ENCODE data around the gene ASIC5. TPM values are rescaled to one million over a fixed set of nuclear protein-coding genes. Genes with fewer than 3 reads are reported as not detected.

Gene ASIC5
- total RNA-seq, 1 donor from 2014 or later = not detected

DNA sequence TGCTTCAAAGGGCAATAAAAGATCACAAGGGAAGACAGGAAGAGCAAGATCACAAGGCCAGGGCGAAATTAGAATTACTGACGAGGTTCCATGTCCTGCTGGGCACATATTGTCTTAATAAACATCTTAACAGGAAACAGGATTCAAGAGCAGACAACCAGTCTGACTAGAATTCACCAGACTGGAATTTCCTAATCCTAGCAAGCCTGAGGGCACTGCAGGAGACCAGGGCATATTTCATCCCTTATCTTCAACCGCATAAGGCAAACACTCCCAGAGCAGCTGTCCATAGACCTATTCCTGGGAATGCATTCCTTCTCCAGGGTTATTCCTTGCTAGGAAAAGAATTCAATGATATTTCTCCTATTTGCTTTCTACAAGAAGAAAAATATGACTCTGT is 25.0 kb upstream of the ASIC5 start:
- H3K27ac Mint-ChIP-seq = no peak overlapping the region
- H3K4me3 Mint-ChIP-seq = no peak overlapping the region
- H3K4me1 Mint-ChIP-seq = no peaks in the 10 kb centered on the region
- DNase-seq = no peak
- H3K27me3 Mint-ChIP-seq = no peaks in the 10 kb centered on the region
- intact Hi-C loops (cut with micrococcal nuclease) = no loop called here
- H3K9me3 Mint-ChIP-seq = peaks cover 6% of the 10 kb centered on the region
- no peaks in the 10 kb centered on the region for H3K36me3 Mint-ChIP-seq (ENCODE audit: low read depth)

DNA sequence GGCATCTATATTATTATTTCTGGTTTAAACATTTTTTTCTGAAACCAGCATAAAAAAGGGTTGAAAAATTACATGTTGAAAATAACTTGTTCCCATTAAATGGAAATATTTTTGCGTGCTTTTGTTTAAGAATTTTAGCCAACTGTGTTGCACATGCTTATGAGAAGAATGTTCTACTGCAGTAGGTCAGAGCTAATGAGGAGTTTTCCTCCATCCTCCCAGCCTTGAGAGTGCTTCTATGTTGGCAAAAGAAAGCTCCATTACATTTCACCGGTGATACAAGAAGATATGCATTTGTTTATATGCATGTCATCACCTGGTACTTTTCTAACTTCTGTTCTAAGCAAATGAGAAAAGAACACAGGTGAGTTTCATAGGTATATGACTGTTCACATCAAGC is 23.9 kb upstream of the ASIC5 start:
- intact Hi-C loops (cut with micrococcal nuclease) = no loop called here
- H3K9me3 Mint-ChIP-seq = no peaks in the 10 kb centered on the region
- no peaks in the 10 kb centered on the region for H3K4me1 Mint-ChIP-seq
- no peak for DNase-seq
- H3K27me3 Mint-ChIP-seq = no peaks in the 10 kb centered on the region
- no peak overlapping the region for H3K4me3 Mint-ChIP-seq
- H3K36me3 Mint-ChIP-seq (ENCODE audit: low read depth) = no peaks in the 10 kb centered on the region
- H3K27ac Mint-ChIP-seq = no peak overlapping the region

DNA sequence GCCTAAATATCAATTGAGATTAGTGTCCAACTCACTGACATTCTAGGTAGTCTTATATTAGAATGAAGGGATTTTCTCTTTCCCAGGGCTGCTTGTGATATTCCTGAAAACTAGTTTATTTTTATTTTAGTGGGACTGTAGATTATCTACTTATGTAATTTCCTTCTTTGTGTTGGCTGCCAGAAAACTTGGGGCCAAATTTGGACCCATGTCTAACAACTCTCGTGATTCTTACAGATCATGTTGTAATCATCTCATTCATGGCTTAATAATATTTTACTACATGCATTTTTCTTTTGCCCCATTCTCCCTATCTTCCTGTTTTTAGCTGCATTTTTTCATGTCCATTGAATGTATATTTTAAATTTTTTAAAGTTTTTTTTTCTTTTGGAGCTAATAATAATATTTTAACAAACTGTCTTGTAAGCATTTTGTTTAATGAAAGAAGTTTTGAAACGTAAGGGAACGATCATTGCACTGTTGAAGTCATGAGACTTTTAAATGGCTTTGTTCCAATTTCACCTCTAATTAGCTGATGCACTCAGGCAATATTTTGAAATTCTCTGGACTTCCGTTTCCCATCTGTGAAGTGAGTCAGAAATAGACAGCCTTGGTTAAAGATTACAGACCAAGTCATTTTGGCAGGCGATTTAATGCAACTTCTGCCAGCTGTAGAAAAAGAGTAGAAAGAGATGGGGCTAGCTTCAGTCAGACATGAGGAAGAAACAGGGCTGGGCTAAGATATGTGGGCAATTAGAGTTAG is 23.1 kb upstream of the ASIC5 start:
- intact Hi-C loops (cut with micrococcal nuclease) = no loop called here
- Mint-ChIP-seq H3K4me1 (no peaks in the 10 kb centered on the region), H3K27me3 (no peaks in the 10 kb centered on the region), H3K27ac (no peak overlapping the region), H3K36me3 (ENCODE audit: low read depth) (no peaks in the 10 kb centered on the region), H3K9me3 (no peaks in the 10 kb centered on the region), H3K4me3 (no peak overlapping the region)
- DNase-seq = no peak

DNA sequence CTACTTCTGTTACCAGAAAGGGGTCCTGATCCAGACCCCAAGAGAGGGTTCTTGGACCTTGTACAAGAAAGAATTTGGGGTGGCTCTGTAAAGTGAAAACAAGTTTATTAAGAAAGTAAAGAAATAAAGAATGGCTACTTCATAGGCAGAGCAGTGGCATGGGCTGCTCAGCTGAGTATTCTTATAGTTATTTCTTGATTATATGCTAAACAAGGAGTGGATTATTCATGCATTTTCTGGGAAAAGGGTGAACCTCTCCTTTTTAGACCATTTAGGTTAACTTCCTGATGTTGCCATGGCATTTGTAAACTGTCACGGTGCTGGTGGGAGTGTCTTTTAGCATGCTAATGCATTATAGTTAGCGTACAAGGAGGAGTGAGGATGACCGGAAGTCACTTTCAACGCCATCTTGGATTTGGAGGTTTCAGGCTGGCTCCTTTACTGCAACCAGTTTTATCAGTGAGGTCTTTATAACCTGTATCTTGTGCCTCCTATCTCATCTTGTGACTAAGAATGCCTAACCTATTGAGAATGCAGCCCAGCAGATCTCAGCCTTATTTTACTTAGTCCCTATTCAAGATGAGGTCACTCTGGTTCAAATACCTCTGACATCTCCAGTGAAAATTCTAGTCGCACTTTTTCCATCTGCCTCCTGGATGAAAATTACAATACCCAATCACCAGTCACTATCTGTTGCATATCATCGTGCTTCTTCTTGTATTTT is 21.9 kb upstream of the ASIC5 start:
- no peaks in the 10 kb centered on the region for H3K27me3 Mint-ChIP-seq
- intact Hi-C loops (cut with micrococcal nuclease) = no loop called here
- no peaks in the 10 kb centered on the region for H3K4me1 Mint-ChIP-seq
- H3K4me3 Mint-ChIP-seq = no peak overlapping the region
- H3K36me3 Mint-ChIP-seq (ENCODE audit: low read depth) = no peaks in the 10 kb centered on the region
- no peaks in the 10 kb centered on the region for H3K9me3 Mint-ChIP-seq
- no peak overlapping the region for H3K27ac Mint-ChIP-seq
- no peak for DNase-seq

DNA sequence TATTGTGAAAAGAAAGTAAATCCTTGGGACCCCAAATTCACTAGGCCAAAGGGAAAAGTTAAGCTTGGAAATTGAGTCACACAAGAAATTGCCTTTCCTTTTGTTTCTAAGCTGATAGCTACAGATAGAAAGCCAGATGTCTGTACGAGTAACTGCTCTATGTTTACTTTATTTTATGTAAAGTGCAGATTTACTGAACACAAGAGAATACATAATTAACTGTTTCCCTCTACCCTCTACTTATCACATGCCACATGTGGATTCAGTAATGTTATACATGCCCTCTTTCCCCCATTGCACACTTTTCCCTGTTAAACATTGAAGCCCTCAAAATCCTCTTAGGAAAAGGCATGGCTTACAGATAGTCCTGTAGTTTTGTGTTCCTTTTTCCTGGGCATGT is 21.0 kb upstream of the ASIC5 start:
- intact Hi-C loops (cut with micrococcal nuclease) = no loop called here
- no peak overlapping the region for H3K4me3 Mint-ChIP-seq
- H3K27me3 Mint-ChIP-seq = no peaks in the 10 kb centered on the region
- no peak overlapping the region for H3K27ac Mint-ChIP-seq
- H3K9me3 Mint-ChIP-seq = no peaks in the 10 kb centered on the region
- no peaks in the 10 kb centered on the region for H3K4me1 Mint-ChIP-seq
- DNase-seq = no peak
- H3K36me3 Mint-ChIP-seq (ENCODE audit: low read depth) = no peaks in the 10 kb centered on the region

DNA sequence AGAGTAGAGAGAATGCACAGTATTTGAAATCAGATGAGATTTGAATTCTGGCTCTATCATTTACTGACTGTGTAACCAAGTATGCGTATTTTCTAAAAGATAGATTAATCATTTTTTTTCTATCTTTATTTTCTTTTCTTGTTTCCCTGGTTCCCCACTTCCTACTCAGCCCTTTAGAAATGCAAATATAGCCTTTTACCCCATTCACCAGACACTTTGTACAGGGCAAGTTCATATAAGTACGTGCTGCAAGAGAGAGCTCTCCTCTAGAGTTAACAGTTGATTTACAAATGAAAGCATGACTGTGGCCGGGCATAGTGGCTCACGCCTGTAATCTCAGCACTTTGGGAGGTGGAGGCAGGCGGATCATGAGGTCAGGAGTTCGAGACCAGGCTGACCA is 19.6 kb upstream of the ASIC5 start:
- Mint-ChIP-seq H3K4me3 (no peak overlapping the region), H3K27me3 (no peaks in the 10 kb centered on the region), H3K27ac (no peak overlapping the region), H3K4me1 (no peaks in the 10 kb centered on the region), H3K36me3 (ENCODE audit: low read depth) (no peaks in the 10 kb centered on the region), H3K9me3 (no peaks in the 10 kb centered on the region)
- DNase-seq = no peak
- intact Hi-C loops (cut with micrococcal nuclease) = no loop called here

DNA sequence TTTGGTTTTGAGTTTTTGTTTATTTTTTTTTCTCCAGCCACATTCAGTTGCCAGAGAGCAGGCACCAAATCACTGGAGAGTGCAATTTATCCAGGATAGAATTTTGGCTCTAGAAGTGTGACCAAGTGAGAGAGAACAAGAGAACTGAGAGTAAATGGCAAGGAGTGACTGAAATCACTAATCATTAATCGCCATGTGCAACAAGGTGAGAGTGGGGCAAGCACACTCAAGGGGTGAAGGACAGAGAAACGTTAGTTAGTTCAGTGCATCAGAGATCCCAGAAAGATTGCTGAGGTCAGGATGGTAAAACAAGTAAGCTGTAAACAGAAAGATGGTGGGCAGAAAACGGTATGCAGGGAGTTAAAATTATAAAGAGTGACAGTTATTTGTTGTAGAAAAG is 17.8 kb upstream of the ASIC5 start:
- Mint-ChIP-seq H3K4me3 (no peak overlapping the region), H3K4me1 (no peaks in the 10 kb centered on the region), H3K36me3 (ENCODE audit: low read depth) (no peaks in the 10 kb centered on the region), H3K27me3 (no peaks in the 10 kb centered on the region), H3K27ac (no peak overlapping the region), H3K9me3 (no peaks in the 10 kb centered on the region)
- DNase-seq = no peak
- intact Hi-C loops (cut with micrococcal nuclease) = no loop called here

DNA sequence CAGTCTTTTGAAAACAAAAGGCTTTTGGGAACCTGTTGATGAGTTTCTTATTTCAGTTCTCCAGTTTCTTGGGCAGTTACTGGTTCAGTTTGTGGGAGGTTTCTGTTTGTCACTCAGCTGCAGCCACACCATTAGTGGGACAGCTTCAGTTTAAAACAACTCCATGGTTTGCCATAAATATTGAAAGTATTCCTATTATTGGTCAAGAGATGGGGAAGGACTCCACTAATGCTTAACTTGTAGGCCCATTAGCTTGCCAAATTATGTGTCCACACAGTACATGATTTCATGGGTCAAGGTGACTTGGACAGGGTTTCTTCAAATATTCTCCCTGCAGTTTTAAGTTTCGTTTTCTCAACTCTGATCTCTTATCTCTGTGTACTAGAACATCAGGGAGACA is 15.5 kb upstream of the ASIC5 start:
- no peak overlapping the region for H3K4me3 Mint-ChIP-seq
- H3K27me3 Mint-ChIP-seq = no peaks in the 10 kb centered on the region
- no peaks in the 10 kb centered on the region for H3K36me3 Mint-ChIP-seq (ENCODE audit: low read depth)
- no peak overlapping the region for H3K27ac Mint-ChIP-seq
- no peak for DNase-seq
- no peaks in the 10 kb centered on the region for H3K4me1 Mint-ChIP-seq
- intact Hi-C loops (cut with micrococcal nuclease) = no loop called here
- no peaks in the 10 kb centered on the region for H3K9me3 Mint-ChIP-seq

DNA sequence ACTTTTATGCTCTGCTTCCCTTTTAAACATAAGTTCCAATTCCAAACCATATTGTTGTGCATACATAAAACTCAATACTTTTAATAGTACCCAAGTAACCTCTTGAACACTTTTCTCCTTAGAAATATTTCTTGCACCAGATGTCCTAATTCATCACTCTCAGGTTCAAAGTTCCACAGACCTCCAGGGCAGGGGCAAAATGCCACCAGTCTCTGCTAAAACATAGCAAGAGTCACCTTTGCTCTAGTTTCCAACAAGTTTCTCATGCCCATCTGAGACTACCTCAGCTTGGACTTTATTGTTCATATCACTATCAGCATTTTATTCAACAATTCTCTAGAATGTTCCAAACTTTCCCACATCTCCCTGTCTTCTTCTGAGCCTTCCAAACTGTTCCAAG is 13.7 kb upstream of the ASIC5 start:
- intact Hi-C loops (cut with micrococcal nuclease) = no loop called here
- Mint-ChIP-seq H3K4me1 (no peaks in the 10 kb centered on the region), H3K9me3 (no peaks in the 10 kb centered on the region), H3K27me3 (no peaks in the 10 kb centered on the region), H3K36me3 (ENCODE audit: low read depth) (no peaks in the 10 kb centered on the region), H3K4me3 (no peak overlapping the region), H3K27ac (no peak overlapping the region)
- no peak for DNase-seq

DNA sequence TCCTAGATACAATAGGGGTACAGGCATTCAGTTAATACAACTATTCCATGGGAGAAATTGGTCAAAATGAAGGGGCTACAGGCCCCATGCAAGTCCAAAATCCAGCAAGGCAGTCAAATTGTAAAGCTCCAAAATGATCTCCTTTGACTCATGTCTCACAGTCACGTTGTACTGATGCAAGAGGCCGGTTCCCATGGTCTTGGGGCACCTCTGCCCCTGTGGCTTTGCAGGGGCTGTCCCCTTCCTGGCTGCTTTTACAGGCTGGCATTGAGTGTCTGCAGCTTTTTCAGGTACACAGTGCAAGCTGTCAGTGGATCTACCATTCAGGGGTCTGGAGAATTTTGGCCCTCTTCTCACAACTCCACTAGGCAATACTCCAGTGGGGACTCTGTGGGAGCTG is 12.5 kb upstream of the ASIC5 start:
- DNase-seq = no peak
- Mint-ChIP-seq H3K27ac (no peak overlapping the region), H3K4me1 (no peaks in the 10 kb centered on the region), H3K4me3 (no peak overlapping the region), H3K9me3 (no peaks in the 10 kb centered on the region), H3K36me3 (ENCODE audit: low read depth) (no peaks in the 10 kb centered on the region), H3K27me3 (no peaks in the 10 kb centered on the region)
- intact Hi-C loops (cut with micrococcal nuclease) = no loop called here

DNA sequence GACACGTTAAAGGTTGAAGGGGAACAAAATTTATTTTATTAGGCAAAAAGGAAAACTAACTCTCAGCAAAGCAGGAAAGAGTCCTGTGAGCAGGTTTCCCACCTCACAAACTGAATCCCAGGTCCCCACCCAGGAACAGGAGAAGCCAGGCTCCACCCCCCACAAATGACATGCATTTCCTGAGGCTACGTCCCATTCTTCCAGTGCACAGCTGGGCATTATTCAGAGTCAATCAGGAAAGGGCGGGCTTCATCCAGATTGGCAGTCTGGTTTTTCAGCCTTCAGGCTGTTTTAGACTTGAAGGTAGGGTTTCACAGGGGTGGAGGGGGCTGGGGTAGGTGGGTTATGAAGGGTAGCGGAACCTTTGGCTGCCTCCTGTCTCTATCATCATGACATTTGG is 11.9 kb upstream of the ASIC5 start:
- intact Hi-C loops (cut with micrococcal nuclease) = no loop called here
- no peaks in the 10 kb centered on the region for H3K4me1 Mint-ChIP-seq

DNA sequence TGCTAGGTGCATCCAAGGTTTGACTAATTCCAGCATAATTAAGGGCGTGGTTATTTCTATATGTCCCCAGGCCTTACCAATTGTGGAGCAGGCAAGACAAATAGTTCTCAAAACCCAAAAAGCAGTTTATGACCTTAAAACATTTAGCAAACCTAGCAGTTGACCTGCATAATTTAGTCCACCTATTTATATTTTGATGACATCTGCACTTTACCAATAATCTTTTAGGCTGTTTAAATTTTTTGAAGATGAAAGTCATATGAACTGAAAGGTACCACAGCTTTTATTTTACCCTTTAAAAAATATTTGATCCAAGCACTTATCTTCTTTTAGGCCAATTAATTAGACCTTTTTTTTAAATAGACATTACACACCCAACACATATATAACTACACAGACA is 9.8 kb upstream of the ASIC5 start:
- intact Hi-C loops (cut with micrococcal nuclease) = no loop called here
- no peaks in the 10 kb centered on the region for H3K4me1 Mint-ChIP-seq
- no peak overlapping the region for H3K4me3 Mint-ChIP-seq

More for the DNA sequence above, 11.9 kb upstream of the ASIC5 start:
- Mint-ChIP-seq H3K27me3 (no peaks in the 10 kb centered on the region), H3K36me3 (ENCODE audit: low read depth) (no peaks in the 10 kb centered on the region), H3K27ac (no peak overlapping the region), H3K4me3 (no peak overlapping the region), H3K9me3 (no peaks in the 10 kb centered on the region)
- no peak for DNase-seq

DNA sequence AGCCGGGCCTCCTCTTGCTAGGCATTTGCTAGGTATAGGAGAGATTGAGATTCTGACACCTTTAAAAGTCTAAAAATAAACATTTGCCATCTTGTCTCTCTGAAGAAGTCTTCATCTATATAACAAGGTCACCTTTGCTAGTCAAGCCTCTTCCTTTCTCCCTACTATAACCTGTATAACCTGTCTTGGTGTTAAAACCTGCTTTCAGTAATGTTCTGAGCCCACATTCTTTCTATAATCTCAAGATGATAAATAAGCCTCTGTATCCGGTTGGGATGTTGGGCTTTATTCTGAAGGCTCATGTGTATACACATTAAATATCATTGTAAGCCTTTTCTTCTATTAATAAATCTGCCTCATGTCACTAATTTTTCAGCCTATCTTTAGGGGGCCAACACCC is 10.2 kb downstream of the ASIC5 start:
- no peaks in the 10 kb centered on the region for H3K27me3 Mint-ChIP-seq
- H3K36me3 Mint-ChIP-seq (ENCODE audit: low read depth) = no peaks in the 10 kb centered on the region
- DNase-seq = no peak
- H3K4me3 Mint-ChIP-seq = no peak overlapping the region
- no peaks in the 10 kb centered on the region for H3K9me3 Mint-ChIP-seq
- no peaks in the 10 kb centered on the region for H3K4me1 Mint-ChIP-seq
- intact Hi-C loops (cut with micrococcal nuclease) = no loop called here
- H3K27ac Mint-ChIP-seq = no peak overlapping the region

More for the DNA sequence above, 9.8 kb upstream of the ASIC5 start:
- H3K27ac Mint-ChIP-seq = no peak overlapping the region
- H3K27me3 Mint-ChIP-seq = no peaks in the 10 kb centered on the region
- H3K36me3 Mint-ChIP-seq (ENCODE audit: low read depth) = no peaks in the 10 kb centered on the region
- DNase-seq = no peak
- no peaks in the 10 kb centered on the region for H3K9me3 Mint-ChIP-seq

DNA sequence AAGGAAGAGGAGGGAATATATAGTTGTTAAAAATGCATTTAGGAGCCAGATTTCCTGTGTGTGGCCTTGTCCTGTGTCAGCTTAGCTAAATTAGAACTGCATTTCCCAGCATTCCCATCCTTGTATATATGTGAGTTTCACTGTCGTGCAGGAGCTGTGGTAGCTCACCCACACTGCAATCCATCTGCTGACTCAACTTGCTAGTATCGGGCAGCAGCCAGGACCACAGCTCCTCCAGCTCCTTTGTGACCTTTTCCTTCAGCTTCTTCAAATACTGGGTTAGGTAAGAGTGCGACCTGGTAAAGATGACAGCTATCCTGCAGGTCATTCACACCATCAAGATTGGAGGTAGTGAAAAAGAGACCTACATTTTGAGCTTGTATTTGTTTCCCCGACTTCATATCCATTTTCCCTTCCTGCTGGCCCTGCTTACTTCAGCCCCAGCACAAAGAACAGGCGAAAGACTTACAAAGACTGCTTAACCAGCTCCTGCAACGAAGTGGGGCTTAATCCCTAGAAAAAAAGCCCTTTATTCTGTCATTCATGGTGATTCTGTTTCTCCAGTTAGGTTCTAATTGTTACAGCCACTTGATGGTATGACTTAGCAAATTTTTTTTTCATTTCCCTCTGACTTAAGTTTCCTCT is 11.4 kb downstream of the ASIC5 start:
- intact Hi-C loops (cut with micrococcal nuclease) = no loop called here
- H3K27me3 Mint-ChIP-seq = no peaks in the 10 kb centered on the region
- H3K4me1 Mint-ChIP-seq = no peaks in the 10 kb centered on the region
- H3K9me3 Mint-ChIP-seq = no peaks in the 10 kb centered on the region
- no peak overlapping the region for H3K27ac Mint-ChIP-seq
- H3K4me3 Mint-ChIP-seq = no peak overlapping the region
- DNase-seq = no peak
- H3K36me3 Mint-ChIP-seq (ENCODE audit: low read depth) = no peaks in the 10 kb centered on the region
